K562 (cell line): ENCODE measurements around the gene PTPRE. TPM values are rescaled to one million over a fixed set of nuclear protein-coding genes. Genes with fewer than 3 reads are reported as not detected.
"Not testable (repeated sequence)": the region's sequence is repeated elsewhere in the genome, so short reads cannot be mapped to it uniquely, and the experiment has no call there.

Experiments used
- ATAC-seq: fragments of 200-7000 bp; cut with Tn5 transposase; 3 replicates; pipeline ENCODE4 v1.9.1; 2020; ENCODE audit warnings: moderate library complexity
- BruUV-seq: library from RNA; stranded (reverse); fragments of 400-500 nt; replicated peaks from 2 replicates; lab custom pipeline; 2021; lab: Mats Ljungman, UMichigan
- CTCF ChIA-PET: fragments of 300-600 bp; formaldehyde crosslinking; extraction: SDS; loops from one replicate; lab custom pipeline; 2021; ENCODE audit warnings: low intra/inter-chr PET ratio; lab: Yijun Ruan, JAX
- POLR2A ChIA-PET: fragments of 300-600, 350-650 bp; sonication (Branson Sonifier 250); formaldehyde crosslinking; extraction: SDS; loops from one replicate; lab custom pipeline; 2021; ENCODE audit warnings: antibody characterized with exemption, inconsistent platforms; lab: Yijun Ruan, JAX
- DNase-seq, 4 experiments: peaks; one replicate each; pipeline versions ENCODE4 v3.0.0 to v3.0.0-alpha.2; 2011 to 2018; ENCODE audit warnings: low spot score in 3 of 4, mixed read lengths in 3 of 4; ENCODE audit errors: extremely low read depth in 1 of 4
- FAIRE-seq: peaks from 2 replicates; lab custom pipeline; 2011; peaks lifted over from hg19 to GRCh38; lab: Jason Lieb, UNC
- H2AFZ ChIP-seq: 2 replicates; pipeline ENCODE4 v1.6.0; 2011; ENCODE audit warnings: low read depth, low read length, control low read depth, inconsistent platforms
- H3K27ac ChIP-seq: fragments of 200-600 bp; 3 replicates; pipeline ENCODE4 v1.8.0; 2011; ENCODE audit warnings: low read depth, mild to moderate bottlenecking, control low read depth, inconsistent platforms, low read length, moderate library complexity, mixed read lengths; ENCODE audit errors: extremely low read depth
- H3K27me3 ChIP-seq, 2 experiments: fragments of 300-600 bp in 1 of 2; 2 replicates in 1 of 2; 3 replicates in 1 of 2; pipeline versions ENCODE4 v1.6.0 to v1.8.0; 2011; ENCODE audit warnings: inconsistent platforms in 2 of 2, low read length in 2 of 2, mild to moderate bottlenecking in 1 of 2, mixed read lengths in 1 of 2, moderate library complexity in 1 of 2; ENCODE audit not compliant: control insufficient read depth in 2 of 2, insufficient read depth in 2 of 2
- H3K36me3 ChIP-seq: fragments of 300-600 bp; 3 replicates; pipeline ENCODE4 v1.8.0; 2011; ENCODE audit warnings: mild to moderate bottlenecking, low read length, inconsistent platforms; ENCODE audit not compliant: control insufficient read depth, insufficient read depth
- H3K4me1 ChIP-seq, 2 experiments: fragments of 200-600 bp in 1 of 2; replicated peaks in 1 of 2; 2 replicates in 1 of 2; 3 replicates in 1 of 2; pipeline versions ENCODE4 v1.5.1 to v1.8.0; 2011; ENCODE audit warnings: inconsistent platforms in 2 of 2, low read length in 2 of 2, mild to moderate bottlenecking in 1 of 2, mixed read lengths in 1 of 2, moderate library complexity in 1 of 2; ENCODE audit not compliant: control insufficient read depth in 2 of 2, insufficient read depth in 2 of 2
- H3K4me2 ChIP-seq: 2 replicates; pipeline ENCODE4 v1.6.1; 2011; ENCODE audit warnings: low read length, control low read depth, inconsistent platforms, mixed read lengths; ENCODE audit not compliant: insufficient read depth
- H3K4me3 ChIP-seq: fragments of 200-600 bp; sonication (generic), shearing (Covaris generic); 2 replicates; pipeline ENCODE4 v1.5.1; 2016; ENCODE audit warnings: control low read depth, inconsistent platforms
- H3K79me2 ChIP-seq: fragments of 200-600 bp; 3 replicates; pipeline ENCODE4 v1.8.0; 2011; ENCODE audit warnings: low read length, inconsistent platforms; ENCODE audit not compliant: control insufficient read depth, insufficient read depth
- H3K9ac ChIP-seq, 2 experiments: 2 replicates each; pipeline versions ENCODE4 v1.6.0 to v1.6.1; 2011; ENCODE audit warnings: low read depth in 2 of 2, low read length in 2 of 2, control low read depth in 1 of 2, inconsistent platforms in 1 of 2, mild to moderate bottlenecking in 1 of 2, mixed read lengths in 1 of 2; ENCODE audit not compliant: insufficient read depth in 1 of 2
- H3K9me1 ChIP-seq: one replicate; pipeline ENCODE4 v1.6.0; 2011; ENCODE audit warnings: inconsistent platforms, mild to moderate bottlenecking, low read length, moderate library complexity; ENCODE audit not compliant: control insufficient read depth, insufficient read depth
- H3K9me3 ChIP-seq: replicated peaks from 2 replicates; pipeline ENCODE4 v1.5.1; 2011; ENCODE audit warnings: low read depth, low read length, inconsistent platforms; ENCODE audit not compliant: control insufficient read depth, insufficient read depth
- H4K20me1 ChIP-seq: replicated peaks from 2 replicates; pipeline ENCODE4 v1.6.1; 2011; ENCODE audit warnings: low read length, inconsistent platforms, mixed read lengths; ENCODE audit not compliant: control insufficient read depth, insufficient read depth
- ARID1B ChIP-seq: fragments of 450-650 bp; IDR thresholded peaks from 2 replicates; pipeline ENCODE4 v1.6.1; 2016; ENCODE audit warnings: antibody characterized with exemption, mild to moderate bottlenecking, inconsistent platforms
- CBFA2T2 ChIP-seq: fragments of 450-650 bp; conservative IDR thresholded peaks from 2 replicates; pipeline ENCODE4 v1.6.1; 2017; ENCODE audit warnings: mild to moderate bottlenecking
- POLR2G ChIP-seq: fragments of 200-400 bp; formaldehyde crosslinking; IDR thresholded peaks from 2 replicates; pipeline ENCODE4 v1.6.1; 2017; ENCODE audit warnings: low read depth, mild to moderate bottlenecking, antibody characterized with exemption, low read length, moderate library complexity
- SIN3A ChIP-seq, 2 experiments: fragments of 150-350 bp in 1 of 2; IDR thresholded peaks; 2 replicates each; pipeline ENCODE4 v1.6.1; 2011 to 2016; ENCODE audit warnings: borderline replicate concordance in 2 of 2, low read depth in 2 of 2, low read length in 2 of 2, mild to moderate bottlenecking in 2 of 2, moderate library complexity in 2 of 2; ENCODE audit not compliant: control insufficient read depth in 1 of 2
- TBL1XR1 ChIP-seq, 2 experiments: IDR thresholded peaks; 2 replicates each; pipeline ENCODE4 v1.6.1; 2012; ENCODE audit warnings: improper control_type of control experiment in 2 of 2, low read length in 2 of 2, mild to moderate bottlenecking in 1 of 2
- TEAD1 ChIP-seq, 2 experiments: fragments of 450-650 bp in 1 of 2; sonication (generic) in 1 of 2; formaldehyde crosslinking; IDR thresholded peaks; 2 replicates each; pipeline versions ENCODE4 v1.4.0 to v1.8.0; 2020 to 2022; ENCODE audit warnings: mild to moderate bottlenecking in 2 of 2, missing genetic modification reagents in 1 of 2
- ZNF124 ChIP-seq: sonication (generic); formaldehyde crosslinking; IDR thresholded peaks from 2 replicates; pipeline ENCODE4 v1.8.1; 2022; ENCODE audit warnings: missing genetic modification reagents
- ZNF644 ChIP-seq: fragments of 200-800 bp; sonication (Bioruptor generic); IDR thresholded peaks from 2 replicates; pipeline ENCODE4 v1.6.1; 2016; ENCODE audit warnings: low read depth, missing genetic modification characterization, missing compliant biosample characterization
- WGBS: fragments of 100-300 bp; shearing (Covaris generic); methylation state at CpG from one replicate; pipeline ENCODE4 v1.1.6; 2016; ENCODE audit warnings: low coverage, mixed read lengths; ENCODE audit not compliant: insufficient coverage; ENCODE audit errors: missing lambda C conversion rate; 5-methylcytosine and 5-hydroxymethylcytosine counted together
- in situ Hi-C: fragments of 300-500 bp; cut with MboI; formaldehyde crosslinking; loops from 4 replicates; pipeline ENCODE4 v1.15.0; 2018; ENCODE audit warnings: inconsistent platforms, mixed read lengths
- intact Hi-C: fragments of 100-400 bp; cut with micrococcal nuclease; formaldehyde crosslinking; loops from 2 replicates; pipeline ENCODE4 v1.14.2; 2022
- polyA plus RNA-seq, 8 experiments: library from polyadenylated mRNA; depleted of rRNA in 4 of 8; stranded (reverse) in 5 of 8; unstranded in 3 of 8; fragments of >200 nt; fragmentation: Nextera tagmentation in 2 of 8; fragmentation: Illumina TruSeq in 1 of 8; extraction: Ambion mirVana in 2 of 8; extraction: Trizol in 1 of 8; gene quantifications; 2 replicates each; pipeline versions ENCODE4 v1.2.1 to v1.2.3, GENCODE V29; 2011 to 2014; ENCODE audit warnings: inconsistent platforms in 1 of 8, missing spikeins in 1 of 8
- total RNA-seq, 7 experiments: library from RNA; depleted of rRNA in 6 of 7; stranded (reverse); fragments of >200 nt in 6 of 7; fragmentation: Illumina TruSeq in 2 of 7; extraction: Trizol in 2 of 7; gene quantifications; 2 replicates each; pipeline versions ENCODE4 v1.2.1 to v1.2.3, GENCODE V29; 2011 to 2021; ENCODE audit warnings: low replicate concordance in 1 of 7

PTPRE gene
- total and polyA plus RNA-seq, 9 of the 15 experiments (the other 6 are each of a cell fraction or from before 2014, with no cell fraction given): 0.01 to 0.13 (median 0.04) TPM; not detected in 4

GRCh38 chr10:127989481-127990012 lies 82.6 kb downstream of the PTPRE start:
- no peaks in the 10 kb centered on the region for H4K20me1 ChIP-seq
- TF ChIP-seq SIN3A (IDR thresholded peaks at IDR 0.05; ENCODE audit: borderline replicate concordance in 2 of 2, control insufficient read depth in 1 of 2, low read depth in 2 of 2, low read length in 2 of 2) (no peak), ZNF644 (tag) (no peak), ARID1B (no peak), TEAD1 (CRISPR knock-in tag; IDR thresholded peaks at IDR 0.05) (no peak), ZNF124 (no peak), CBFA2T2 (no peak), POLR2G (no peak), TBL1XR1 (IDR thresholded peaks at IDR 0.05; ENCODE audit: low read length in 2 of 2) (no peak)
- no peak overlapping the region for H3K4me2 ChIP-seq
- FAIRE-seq (no peak), ATAC-seq (no peak), DNase-seq (no peak)
- no peaks in the 10 kb centered on the region for H3K9me1 ChIP-seq
- CTCF ChIA-PET: no interaction called here
- no peaks in the 10 kb centered on the region for H3K79me2 ChIP-seq
- 0% methylated on average over 8 of the region's 8 CpGs for WGBS
- no TSS peak for BruUV-seq
- peaks cover 0 to 21% of the 10 kb centered on the region in 2 experiments; a peak in 3 of 5 replicates for H3K27me3 ChIP-seq
- intact Hi-C loops (no loop called here), in situ Hi-C loops (no loop called here)
- no peak overlapping the region for H3K27ac ChIP-seq
- H2AFZ ChIP-seq: no peak overlapping the region
- no peaks in the 10 kb centered on the region for H3K9me3 ChIP-seq
- no peaks in the 10 kb centered on the region for H3K36me3 ChIP-seq
- no peak overlapping the region for H3K9ac ChIP-seq
- POLR2A ChIA-PET: no interaction called here
- H3K4me1 ChIP-seq: no peaks in the 10 kb centered on the region
- no peak overlapping the region for H3K4me3 ChIP-seq

GRCh38 chr10:127990132-127990788 lies 83.4 kb downstream of the PTPRE start:
- DNase-seq, H3K4me3 ChIP-seq, H3K27ac ChIP-seq, H3K36me3 ChIP-seq, FAIRE-seq, ATAC-seq, H4K20me1 ChIP-seq, H3K9me1 ChIP-seq, intact Hi-C loops, H3K9ac ChIP-seq, H3K79me2 ChIP-seq, POLR2A ChIA-PET, H3K9me3 ChIP-seq, H3K4me2 ChIP-seq, BruUV-seq, in situ Hi-C loops, CTCF ChIA-PET, H3K4me1 ChIP-seq, H2AFZ ChIP-seq: not testable (repeated sequence)
- H3K27me3 ChIP-seq: peaks cover 0 to 21% of the 10 kb centered on the region in 2 experiments; a peak in 3 of 5 replicates
- 0% methylated on average over 8 of the region's 9 CpGs for WGBS
